TTC549 (cell line): ENCODE results near the gene KLHL30.

Experiments
- FAIRE-seq: peaks from 2 replicates; lab custom pipeline; 2012; peaks lifted over from hg19 to GRCh38; lab: Jason Lieb, UNC

KLHL30 gene, protein sequence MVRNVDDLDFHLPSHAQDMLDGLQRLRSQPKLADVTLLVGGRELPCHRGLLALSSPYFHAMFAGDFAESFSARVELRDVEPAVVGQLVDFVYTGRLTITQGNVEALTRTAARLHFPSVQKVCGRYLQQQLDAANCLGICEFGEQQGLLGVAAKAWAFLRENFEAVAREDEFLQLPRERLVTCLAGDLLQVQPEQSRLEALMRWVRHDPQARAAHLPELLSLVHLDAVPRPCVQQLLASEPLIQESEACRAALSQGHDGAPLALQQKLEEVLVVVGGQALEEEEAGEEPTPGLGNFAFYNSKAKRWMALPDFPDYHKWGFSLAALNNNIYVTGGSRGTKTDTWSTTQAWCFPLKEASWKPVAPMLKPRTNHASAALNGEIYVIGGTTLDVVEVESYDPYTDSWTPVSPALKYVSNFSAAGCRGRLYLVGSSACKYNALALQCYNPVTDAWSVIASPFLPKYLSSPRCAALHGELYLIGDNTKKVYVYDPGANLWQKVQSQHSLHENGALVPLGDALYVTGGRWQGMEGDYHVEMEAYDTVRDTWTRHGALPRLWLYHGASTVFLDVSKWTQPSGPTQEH

DNA sequence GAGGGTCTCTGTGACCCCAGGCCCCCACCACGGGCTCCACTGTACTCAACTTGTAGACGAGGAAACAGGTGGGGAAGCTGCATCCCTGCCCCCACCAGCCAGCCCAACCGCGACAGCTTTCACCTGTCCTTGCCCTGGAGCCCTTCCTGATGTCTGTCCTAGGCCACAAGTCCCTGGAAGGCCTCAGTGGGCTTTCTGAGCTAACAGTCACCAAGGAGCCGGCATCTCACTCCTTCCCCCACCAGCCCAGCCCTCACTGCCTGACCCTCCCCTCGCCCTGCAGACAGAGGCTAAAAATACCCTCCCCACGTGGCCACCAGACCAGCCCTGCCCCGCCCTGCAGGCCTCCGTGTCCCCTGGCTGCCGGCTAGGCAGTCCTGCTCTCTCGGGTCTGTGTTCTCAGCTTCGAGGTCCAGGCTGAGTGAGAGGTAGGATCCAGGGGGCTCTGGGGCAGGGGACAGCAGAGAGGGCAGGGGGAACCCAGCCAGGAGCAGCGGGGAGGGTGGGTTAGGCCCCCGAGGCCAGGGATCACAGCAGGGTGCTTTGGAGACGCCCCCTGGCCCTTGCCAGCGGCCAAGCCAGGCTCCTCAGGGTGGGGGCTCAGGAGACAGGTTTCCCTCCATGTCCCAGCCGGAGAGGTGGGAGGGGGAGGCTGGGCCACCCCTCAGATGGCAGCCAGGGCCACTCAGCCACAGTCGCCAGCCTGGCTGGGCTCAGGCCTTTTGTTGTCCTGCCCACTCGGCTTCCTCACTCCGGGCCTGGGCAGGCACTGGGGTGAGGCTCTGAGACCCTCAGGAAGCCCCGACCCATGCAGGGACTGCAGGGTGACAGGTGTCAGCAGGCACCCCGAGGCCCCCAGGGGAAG, at the start of gene KLHL30:
TSS of gene KLHL30 (plus strand) at position 338 of the 865 bp plus-strand sequence. CDS start 2,087 bp downstream, outside the sequence.
- FAIRE-seq: no peak

DNA sequence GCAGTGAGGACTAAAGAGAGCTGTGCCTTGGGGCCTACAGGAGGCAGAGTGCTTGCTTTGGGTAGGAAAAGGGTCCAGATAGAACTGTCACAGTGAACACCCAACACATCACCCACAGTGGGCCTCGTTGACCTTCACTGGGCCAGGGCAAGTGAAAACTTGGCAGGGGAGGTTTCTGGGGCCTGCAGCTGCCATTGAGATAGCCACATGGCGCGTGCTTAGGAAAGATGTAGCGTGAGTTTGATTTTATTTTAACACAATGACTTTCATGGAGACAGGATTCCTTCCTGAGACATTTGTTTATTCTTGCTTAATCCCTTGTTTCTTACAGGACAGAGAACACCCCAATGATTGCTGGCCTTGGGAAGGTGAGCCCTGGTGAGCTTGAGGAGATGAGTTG, 47.6 kb upstream of the KLHL30 start:
- FAIRE-seq: no peak

DNA sequence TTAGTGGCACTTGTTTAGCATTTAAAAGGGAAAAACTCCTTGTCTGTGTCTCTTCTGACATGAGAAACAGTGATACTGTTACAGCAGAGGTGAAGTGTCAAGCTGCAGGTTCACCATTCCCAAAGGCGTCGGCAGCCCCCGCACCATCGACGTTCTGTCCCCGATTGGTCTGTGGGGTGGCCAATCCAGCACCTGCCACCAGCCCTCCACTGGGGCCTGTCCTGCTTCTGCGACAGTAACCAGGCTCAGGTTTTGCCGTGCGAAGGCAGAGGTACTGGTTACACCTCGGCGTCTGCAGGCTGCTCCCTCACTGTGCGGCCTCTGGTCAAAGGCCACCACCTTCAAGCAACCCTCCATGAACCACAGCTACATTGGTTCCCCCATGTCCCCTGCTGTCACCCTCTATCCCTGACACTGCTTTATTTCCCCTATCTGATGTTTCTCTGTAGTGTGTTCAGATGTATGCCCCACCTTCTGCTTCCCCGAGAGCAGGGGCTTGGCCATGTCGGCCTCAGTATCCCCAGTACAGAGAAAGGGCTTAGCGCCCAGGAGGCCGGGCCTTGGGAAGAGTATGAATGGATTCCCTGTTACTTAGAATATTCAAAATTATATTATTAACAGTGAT, 46.9 kb upstream of the KLHL30 start:
- FAIRE-seq: no peak

DNA sequence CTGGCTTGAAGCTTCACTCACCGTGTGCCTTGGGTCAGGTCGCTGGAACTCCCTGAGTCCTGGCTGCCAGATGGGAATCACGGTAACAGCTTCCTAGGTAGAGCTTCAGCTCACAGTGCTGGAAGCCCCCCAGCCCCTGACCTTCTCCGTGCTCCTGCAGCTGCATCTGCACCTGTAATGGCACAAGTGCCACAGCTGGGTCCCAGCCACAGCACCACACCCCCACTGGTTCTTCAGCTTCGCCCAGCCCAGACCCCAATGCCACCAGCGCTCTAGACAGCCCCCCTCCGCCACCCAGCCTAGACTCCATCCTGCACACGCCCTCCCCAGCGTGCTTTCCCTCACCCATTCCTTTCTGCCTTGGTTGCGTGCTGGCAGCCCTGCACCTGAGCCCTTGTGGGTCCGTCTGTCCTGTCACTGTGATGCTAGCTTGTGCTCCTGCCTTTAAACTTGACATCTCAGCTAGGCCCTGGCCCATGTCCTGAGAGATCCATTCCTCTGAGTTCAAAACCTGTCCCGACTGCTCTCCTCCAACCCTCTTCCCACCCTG, 45.9 kb upstream of the KLHL30 start:
- no peak for FAIRE-seq

DNA sequence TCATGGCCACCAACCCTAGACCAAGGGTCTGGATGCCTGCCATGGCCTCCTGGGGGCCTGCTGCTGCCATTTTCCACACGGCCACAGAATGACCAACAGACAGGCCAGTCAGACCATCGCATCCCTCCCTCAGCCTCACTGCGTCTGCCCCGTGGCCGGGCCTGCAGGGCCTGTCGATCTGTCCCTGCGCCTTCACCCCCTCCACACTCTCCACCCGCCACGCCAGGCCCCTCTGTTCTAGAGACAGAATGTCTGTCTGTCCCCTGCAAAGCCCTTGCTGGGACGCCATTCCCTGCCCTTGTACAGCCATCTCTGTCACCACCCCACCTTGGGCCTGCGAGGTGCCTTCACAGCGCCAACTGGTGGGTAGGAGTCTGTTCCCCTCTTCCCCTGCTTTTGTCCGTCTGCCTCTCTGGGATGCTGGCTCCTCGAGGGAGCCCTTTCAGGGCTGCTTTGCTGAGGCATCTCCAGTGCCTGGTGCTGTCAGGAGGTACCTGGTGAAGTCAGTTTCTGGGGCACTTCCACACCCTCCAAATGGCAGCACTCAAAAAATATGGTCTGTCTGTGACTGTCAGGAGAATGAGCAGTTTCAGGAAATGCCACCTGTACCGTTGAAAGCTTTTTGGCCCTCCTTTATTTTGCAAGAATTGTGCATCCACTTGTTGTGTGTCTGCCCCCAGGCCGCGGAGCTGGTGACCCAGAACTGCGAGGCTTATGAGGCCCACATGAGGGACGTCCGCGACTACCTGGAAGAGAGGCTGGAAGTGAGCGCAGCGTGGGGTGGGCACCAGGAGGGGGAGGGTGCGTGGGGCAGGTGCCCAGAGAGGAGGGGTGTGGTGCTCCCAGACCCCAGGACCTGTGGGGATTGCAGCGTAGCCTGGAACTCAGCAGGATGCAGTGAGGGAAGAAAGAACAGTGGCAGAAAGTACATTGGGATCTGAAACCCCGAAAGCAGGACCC, 45.0 kb upstream of the KLHL30 start:
- no peak for FAIRE-seq

DNA sequence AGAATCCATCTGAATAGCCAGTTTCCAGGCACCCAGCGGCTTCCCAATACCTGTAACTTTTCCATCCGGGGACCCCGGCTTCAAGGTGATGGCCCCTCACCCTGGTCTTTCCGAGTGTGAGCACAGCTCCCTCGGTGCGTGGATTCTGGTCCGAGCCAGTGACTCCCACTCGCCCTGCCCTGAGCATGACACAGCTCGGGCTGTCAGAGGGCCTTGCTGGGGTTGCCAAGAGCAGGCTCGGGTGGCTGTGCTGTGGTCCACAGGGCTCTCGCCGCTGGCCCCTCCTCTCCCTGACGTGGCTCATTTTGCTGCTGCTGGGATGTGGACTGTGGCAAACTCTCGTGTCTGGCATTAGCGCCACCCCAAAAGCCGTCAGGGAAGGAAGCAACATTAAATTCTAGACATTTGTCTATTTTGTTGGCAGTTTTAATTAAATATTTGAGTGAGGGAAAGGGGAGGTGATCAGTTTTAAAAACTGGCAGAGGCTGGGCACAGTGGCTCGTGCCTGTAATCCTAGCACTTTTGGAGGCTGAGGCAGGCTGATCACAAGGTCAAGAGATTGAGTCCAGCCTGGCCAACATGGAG, 43.9 kb upstream of the KLHL30 start:
- FAIRE-seq: no peak

DNA sequence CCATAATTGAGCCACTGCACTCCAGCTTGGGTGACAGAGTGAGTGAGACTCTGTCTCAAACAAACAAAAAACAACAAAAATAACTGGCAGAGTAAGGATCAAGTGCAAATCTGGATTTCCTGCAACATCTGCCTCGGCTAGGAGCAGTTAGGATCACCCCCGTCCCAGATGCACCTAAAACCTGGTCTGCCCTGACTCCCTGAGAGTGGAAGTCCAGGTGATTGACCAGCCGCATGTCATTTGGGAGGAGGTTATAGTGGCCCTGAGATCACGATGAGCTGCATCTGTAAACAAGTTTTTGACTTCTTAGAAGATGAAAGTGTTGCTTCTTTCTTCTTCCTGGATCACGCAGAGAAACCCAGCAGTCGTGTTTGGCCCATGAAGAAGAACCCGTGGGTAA, 43.3 kb upstream of the KLHL30 start:
- no peak for FAIRE-seq

DNA sequence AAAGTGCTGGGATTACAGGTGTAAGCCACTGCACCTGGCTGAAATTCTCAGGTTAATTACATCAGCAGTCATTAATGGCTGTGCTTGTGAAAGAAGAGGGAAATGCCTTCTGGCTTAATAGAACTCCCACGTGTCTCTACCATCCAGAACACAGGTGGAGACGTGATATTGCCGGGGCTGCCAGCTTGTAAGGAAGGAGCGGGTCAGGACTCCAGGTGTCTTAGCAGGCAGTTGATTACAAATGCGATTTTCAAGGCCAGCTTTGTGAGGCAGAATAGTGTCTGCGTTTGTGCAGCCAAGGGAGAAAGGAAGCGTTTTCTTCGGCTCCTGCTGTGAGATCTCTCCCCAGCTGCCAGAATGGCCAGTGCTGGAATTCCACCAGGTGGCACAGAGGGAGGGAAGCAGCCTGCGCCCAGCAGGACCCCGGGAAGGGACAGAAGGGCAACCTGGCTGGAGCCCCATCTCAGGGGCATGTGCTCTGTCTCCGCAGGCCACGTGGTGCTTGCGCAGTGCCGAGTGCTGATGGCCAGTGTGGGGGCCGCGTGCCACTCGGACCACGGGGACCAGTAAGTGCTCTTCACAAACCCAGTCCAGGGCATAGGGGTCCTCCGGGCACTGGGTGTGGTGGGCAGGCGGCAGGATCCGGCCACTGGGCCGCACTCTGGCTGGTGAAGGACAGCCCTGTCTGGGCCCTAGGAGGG, 42.0 kb upstream of the KLHL30 start:
- FAIRE-seq: no peak

DNA sequence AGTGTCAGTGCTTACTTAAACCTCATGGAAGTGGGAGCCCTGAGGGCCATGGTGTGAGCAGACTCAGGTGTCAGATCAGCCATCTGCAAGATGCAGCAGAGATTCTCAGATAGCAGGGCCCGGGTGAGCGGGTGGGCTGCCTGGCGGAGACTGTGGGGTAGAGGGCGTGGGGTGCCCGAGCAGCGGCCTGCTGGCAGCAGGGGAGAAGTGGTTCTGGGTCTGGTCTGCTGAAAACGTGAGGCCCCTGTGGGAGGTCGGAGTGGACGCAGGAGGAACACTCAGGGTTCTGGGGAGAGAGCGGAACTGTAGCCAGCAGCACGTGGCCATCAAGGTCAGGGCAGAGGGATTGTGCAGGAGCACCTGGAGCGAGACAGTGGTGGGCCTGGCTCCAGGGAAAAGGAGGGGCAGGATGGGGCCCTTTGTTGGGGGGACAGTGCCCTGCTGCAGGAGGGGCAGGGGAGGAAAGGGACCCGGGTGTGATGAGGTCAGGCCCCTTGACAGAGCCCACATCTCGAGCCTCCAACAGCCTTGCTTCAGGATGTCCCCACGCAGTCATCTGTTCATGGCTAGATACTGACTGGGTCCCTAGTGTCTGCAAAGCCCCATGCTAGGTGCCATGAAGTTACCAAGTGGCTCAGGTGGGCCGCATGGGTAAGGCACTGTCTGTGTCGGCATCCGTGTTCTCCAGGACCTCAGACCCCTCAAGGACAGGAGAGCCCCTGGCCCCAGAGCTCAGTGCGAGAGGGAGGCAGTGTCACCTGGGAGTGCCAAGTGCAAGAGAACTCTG, 41.1 kb upstream of the KLHL30 start:
- FAIRE-seq: no peak

DNA sequence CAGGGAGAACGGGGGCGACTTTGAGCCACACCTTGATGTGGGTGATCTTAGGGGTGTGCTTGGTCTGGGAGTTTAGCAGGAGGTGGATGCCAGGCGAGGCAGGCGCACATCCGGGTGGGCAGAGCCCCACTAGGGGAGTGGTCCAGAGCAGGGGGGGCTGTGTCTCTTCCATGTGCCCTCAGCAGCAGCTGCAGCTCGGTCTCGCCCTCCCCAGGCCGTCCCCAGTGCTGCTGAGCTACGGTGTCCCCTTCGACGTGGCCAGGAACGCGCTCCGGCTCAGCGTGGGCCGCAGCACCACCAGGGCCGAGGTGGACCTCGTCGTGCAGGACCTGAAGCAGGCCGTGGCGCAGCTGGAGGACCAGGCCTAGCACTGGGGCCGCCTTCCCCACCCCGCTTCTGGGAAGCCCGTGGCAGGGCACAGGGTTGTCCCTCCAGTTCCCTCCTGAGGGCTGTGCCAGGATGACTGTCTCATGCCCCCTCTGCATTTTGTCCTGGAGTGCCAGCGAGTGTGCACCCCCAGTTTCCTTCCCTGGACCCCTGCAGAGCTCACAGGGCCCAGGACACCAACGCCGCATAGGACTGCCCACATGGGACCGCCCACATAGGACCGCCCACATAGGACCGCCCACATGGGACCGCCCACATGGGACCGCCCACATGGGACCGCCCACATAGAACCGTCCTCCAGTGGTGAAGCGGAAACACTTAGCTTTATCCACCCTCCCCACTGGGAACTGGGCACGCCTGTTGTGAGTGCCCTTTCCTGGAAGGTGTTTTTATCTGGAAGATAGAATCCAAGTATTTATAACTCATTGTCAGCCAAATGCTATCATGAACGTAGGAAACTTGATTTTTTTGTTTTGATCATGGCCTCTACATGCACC, 40.2 kb upstream of the KLHL30 start:
- peak; percentile 92 for FAIRE-seq

DNA sequence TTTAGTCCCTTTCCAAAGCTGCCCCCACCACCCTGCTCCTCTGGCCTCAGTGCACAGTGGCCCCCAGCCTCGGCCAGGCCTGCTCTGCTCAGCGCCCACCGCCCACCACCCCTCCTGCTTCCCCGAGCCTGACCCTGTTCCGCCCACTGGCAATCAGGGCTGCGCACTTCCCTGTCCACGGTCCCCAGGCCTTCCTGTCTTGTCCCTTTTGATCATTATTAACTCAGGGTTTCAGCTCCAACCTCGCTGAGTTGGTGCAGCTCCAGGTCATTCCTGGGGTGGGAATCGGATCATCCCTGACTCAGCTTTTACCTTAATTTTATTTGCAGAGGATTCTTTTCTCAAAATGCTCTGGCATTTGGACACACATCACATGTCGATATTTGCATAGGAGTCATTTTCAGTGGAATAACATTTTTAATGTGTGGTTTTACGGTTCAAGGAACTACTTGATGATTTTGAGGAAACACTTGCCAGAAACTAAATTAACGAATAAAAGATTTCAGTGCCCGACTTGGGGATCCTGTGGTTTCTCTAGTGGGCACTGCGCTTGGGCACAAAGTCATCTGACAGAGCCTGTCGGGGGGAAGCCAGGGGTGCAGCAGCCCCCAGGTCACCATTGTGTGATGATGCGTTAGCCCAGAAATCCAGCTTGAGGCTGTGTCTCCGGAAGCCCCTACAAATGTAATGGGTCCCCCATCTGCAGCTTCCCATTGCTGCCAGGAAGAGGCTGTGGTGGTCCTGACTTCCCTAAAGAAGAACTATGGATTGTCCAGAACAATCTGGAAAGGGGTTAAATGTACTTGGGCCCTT, 39.4 kb upstream of the KLHL30 start:
- no peak for FAIRE-seq

DNA sequence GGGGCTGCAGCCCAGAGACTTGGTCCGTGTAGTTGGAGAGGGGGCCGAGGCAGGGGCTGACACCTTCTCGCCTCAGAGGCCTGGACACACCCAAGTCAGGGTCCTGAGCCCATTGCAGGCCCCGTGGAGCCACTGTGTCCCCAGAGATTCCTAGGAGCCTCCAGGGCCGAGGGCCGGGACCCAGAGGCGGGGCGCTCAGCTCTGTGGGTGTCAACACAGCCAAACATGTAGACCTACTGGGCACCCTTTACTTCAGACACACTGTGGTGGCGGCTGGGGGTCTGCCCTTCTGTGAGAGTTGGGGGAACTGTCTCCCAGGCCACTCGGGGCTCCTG, 38.8 kb upstream of the KLHL30 start:
- no peak for FAIRE-seq

DNA sequence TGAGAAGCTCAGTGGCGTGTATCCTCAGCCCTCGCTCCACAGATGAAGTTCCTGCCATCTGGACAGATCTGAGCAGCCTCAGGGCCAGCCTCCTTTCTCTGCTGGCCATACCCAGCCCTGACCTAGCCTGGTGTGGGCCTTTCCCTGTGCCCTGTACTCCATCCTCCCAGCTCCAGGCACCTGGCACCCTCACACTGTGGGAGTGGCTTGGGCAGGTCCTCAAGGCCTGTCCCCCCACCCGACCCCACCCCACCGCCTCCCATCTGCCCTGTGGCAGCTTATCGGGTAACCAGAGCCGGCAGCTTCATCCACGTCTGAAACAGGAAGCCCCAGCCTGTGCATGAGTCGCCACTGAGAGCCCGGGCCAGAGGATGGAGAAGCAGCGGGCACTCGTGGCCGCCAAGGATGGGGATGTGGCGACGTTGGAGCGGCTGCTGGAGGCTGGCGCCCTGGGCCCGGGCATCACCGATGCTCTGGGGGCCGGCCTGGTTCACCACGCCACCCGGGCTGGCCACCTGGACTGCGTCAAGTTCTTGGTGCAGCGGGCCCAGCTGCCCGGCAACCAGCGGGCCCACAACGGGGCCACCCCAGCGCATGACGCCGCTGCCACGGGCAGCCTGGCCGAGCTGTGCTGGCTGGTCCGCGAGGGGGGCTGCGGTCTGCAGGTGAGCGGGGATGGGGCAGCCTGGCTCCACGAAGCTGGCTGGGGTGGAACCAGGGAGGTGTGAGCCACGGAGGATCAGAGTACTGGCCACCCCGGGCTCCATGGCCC, 38.2 kb upstream of the KLHL30 start, which contains the start of gene ESPNL:
TSS of gene ESPNL (plus strand) at position 292 of the 772 bp plus-strand sequence. CDS start at position 372, 80 bp downstream.
- no peak for FAIRE-seq

DNA sequence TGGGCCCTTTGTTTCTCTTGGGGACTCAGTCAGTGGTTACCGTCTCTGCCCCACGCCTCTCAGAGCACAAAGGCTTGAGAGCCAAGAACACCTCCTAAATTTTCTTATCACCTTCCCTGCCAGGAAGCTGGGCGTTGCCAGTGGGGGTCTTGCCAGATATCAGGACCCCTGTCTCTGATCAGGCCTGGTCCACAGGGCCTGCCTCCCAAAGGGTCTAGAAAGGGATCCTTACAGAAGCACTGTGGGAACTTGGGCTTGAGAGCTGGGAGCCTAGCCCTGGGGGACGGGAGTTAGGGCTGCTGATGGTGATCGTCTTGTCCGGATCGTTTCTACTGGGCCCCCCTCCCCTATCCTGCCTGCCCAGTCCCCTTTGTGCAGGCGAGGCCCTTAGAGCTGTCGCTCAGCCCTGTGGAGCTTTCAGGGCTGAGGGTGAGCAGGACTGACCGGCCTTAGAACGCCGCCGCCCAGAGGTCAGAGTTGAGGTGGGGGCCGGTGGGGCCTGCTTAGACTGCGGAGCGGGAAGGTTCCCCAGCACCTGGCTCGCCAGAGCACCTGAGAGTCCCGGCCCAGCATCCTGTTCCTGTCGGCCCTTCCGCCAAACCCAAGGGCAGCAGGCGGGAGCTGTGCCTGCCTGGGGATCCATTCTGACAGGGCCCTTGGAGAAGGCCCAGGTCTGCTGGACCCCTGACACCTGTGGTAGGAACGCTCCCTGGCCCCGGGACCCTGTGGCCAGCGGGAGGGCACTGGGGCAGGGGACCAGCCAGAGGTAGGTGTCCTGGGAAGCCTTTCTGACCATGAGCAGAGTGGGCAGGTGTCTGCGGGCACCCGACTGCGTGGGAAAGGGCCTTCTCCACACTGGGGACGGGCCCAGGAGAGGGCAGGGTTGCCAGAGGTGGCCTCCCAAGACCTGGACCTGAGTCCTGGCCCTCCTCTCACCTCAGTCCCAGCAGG, 37.4 kb upstream of the KLHL30 start:
- FAIRE-seq: no peak
